Omental fat pad (tissue), 4 donors: ENCODE measurements around the gene WDR20. TPM values are rescaled to one million over a fixed set of nuclear protein-coding genes. Genes with fewer than 3 reads are reported as not detected.

Experiments used
- ATAC-seq: fragments of 150-250 bp; one replicate; pipeline ENCODE4 v1.9.1; 2016; ENCODE audit warnings: mild to moderate bottlenecking, moderate library complexity; ENCODE audit not compliant: low FRiP score
- DNase-seq: peaks from one replicate; pipeline ENCODE4 v3.0.0-alpha.2; 2019; ENCODE audit warnings: low spot score
- CTCF ChIP-seq, 3 donors: fragments of 450-650 bp; IDR thresholded peaks; one replicate each; pipeline ENCODE4 v1.5.1; 2016 to 2017; ENCODE audit warnings: antibody characterized with exemption in 3 of 3, mild to moderate bottlenecking in 3 of 3, moderate library complexity in 2 of 3
- total RNA-seq, 4 donors: library from RNA; depleted of rRNA; stranded (reverse); fragments of >200 nt; gene quantifications; one replicate each; pipeline ENCODE4 v1.1.0, GENCODE V29; 2016

The WDR20 gene
- total RNA-seq, 4 donors from 2014 or later = 20.2 to 26.4 (median 22.0) TPM

GRCh38 chr14:102220031-102220430 lies 80.3 kb downstream of the WDR20 start:
- DNase-seq (no peak), ATAC-seq (no peak)
- TF ChIP-seq CTCF (IDR thresholded peaks at IDR 0.05) = no peak

- no peak for DNase-seq
Observed at GRCh38 chr14:102221026-102221425, 81.3 kb downstream of the WDR20 start.

GRCh38 chr14:102222009-102222575 lies 82.4 kb downstream of the WDR20 start:
- no peak for ATAC-seq
- TF ChIP-seq CTCF (IDR thresholded peaks at IDR 0.05) = no peak
- no peak for DNase-seq

More at GRCh38 chr14:102221026-102221425, 81.3 kb downstream of the WDR20 start:
- no peak for ATAC-seq
- no peak for TF ChIP-seq CTCF (IDR thresholded peaks at IDR 0.05)

GRCh38 chr14:102222751-102223150 lies 83.1 kb downstream of the WDR20 start:
- ATAC-seq (no peak), DNase-seq (no peak)
- TF ChIP-seq CTCF (IDR thresholded peaks at IDR 0.05) = no peak

- TF ChIP-seq CTCF (IDR thresholded peaks at IDR 0.05) = no peak
- no peak for DNase-seq
- no peak for ATAC-seq
Observed at GRCh38 chr14:102223682-102224081, 84.0 kb downstream of the WDR20 start.

GRCh38 chr14:102225386-102225785 lies 85.7 kb downstream of the WDR20 start:
- no peak for ATAC-seq
- no peak for DNase-seq
- no peak for TF ChIP-seq CTCF (IDR thresholded peaks at IDR 0.05)

GRCh38 chr14:102225936-102226335 lies 86.2 kb downstream of the WDR20 start:
- no peak for TF ChIP-seq CTCF (IDR thresholded peaks at IDR 0.05)
- ATAC-seq = no peak
- no peak for DNase-seq
